H9 (cell line): Measurements from ENCODE around the gene DIAPH3. TPM values are rescaled to one million over a fixed set of nuclear protein-coding genes. Genes with fewer than 3 reads are reported as not detected.

Experiments used
- DNase-seq: peaks from one replicate; pipeline ENCODE4 v3.0.0-alpha.2; 2017
- H2AFZ ChIP-seq: one replicate; pipeline ENCODE4 v1.6.1; 2013; ENCODE audit warnings: mild to moderate bottlenecking, low read length, control low read depth, moderate library complexity
- H2AK5ac ChIP-seq: 2 replicates; pipeline ENCODE4 v1.6.1; 2013; ENCODE audit warnings: low read length, control low read depth, mixed read lengths; ENCODE audit not compliant: insufficient read length
- H2BK120ac ChIP-seq: one replicate; pipeline ENCODE4 v1.6.1; 2013; ENCODE audit warnings: low read depth, mild to moderate bottlenecking, low read length, control low read depth, inconsistent platforms; ENCODE audit not compliant: poor library complexity, severe bottlenecking
- H2BK12ac ChIP-seq: 2 replicates; pipeline ENCODE4 v1.6.1; 2013; ENCODE audit warnings: low read length, control low read depth, mixed read lengths, low read depth; ENCODE audit not compliant: insufficient read length
- H2BK15ac ChIP-seq: 2 replicates; pipeline ENCODE4 v1.6.1; 2013; ENCODE audit warnings: low read depth, low read length, control low read depth
- H2BK20ac ChIP-seq: one replicate; pipeline ENCODE4 v1.6.1; 2013; ENCODE audit warnings: low read depth, mild to moderate bottlenecking, low read length, control low read depth, inconsistent platforms; ENCODE audit not compliant: poor library complexity, severe bottlenecking
- H2BK5ac ChIP-seq: 2 replicates; pipeline ENCODE4 v1.6.1; 2013; ENCODE audit warnings: low read length, control low read depth, mixed read lengths; ENCODE audit not compliant: insufficient read length
- H3K14ac ChIP-seq: 2 replicates; pipeline ENCODE4 v1.6.1; 2013; ENCODE audit warnings: low read length, control low read depth; ENCODE audit not compliant: insufficient read depth
- H3K18ac ChIP-seq: 2 replicates; pipeline ENCODE4 v1.6.1; 2013; ENCODE audit warnings: low read depth, mild to moderate bottlenecking, mixed read lengths, low read length, control low read depth; ENCODE audit not compliant: insufficient read length
- H3K23ac ChIP-seq: 2 replicates; pipeline ENCODE4 v1.6.1; 2013; ENCODE audit warnings: low read length, control low read depth, mixed read lengths, low read depth; ENCODE audit not compliant: insufficient read length
- H3K23me2 ChIP-seq: 2 replicates; pipeline ENCODE4 v1.6.1; 2013; ENCODE audit warnings: low read depth, mild to moderate bottlenecking, mixed read lengths, low read length, control low read depth; ENCODE audit not compliant: insufficient read length, poor library complexity, severe bottlenecking
- H3K27ac ChIP-seq: 2 replicates; pipeline ENCODE4 v1.5.1; 2013; ENCODE audit warnings: low read length, control low read depth, mixed read lengths, low read depth; ENCODE audit not compliant: insufficient read length
- H3K27me3 ChIP-seq: 2 replicates; pipeline ENCODE4 v1.6.1; 2013; ENCODE audit warnings: low read length, control low read depth, inconsistent platforms; ENCODE audit not compliant: insufficient read depth
- H3K4ac ChIP-seq: 2 replicates; pipeline ENCODE4 v1.6.1; 2013; ENCODE audit warnings: low read depth, mild to moderate bottlenecking, control low read depth, inconsistent platforms, low read length, moderate library complexity
- H3K4me1 ChIP-seq: 2 replicates; pipeline ENCODE4 v1.6.1; 2013; ENCODE audit warnings: low read length, control low read depth, inconsistent platforms; ENCODE audit not compliant: insufficient read depth
- H3K4me2 ChIP-seq: 2 replicates; pipeline ENCODE4 v1.6.1; 2013; ENCODE audit warnings: low read length, control low read depth, mixed read lengths; ENCODE audit not compliant: insufficient read length, insufficient read depth
- H3K56ac ChIP-seq: 2 replicates; pipeline ENCODE4 v1.6.1; 2013; ENCODE audit warnings: low read depth, mild to moderate bottlenecking, mixed read lengths, low read length, control low read depth; ENCODE audit not compliant: insufficient read length
- H3K79me1 ChIP-seq: 2 replicates; pipeline ENCODE4 v1.6.1; 2013; ENCODE audit warnings: low read depth, mild to moderate bottlenecking, moderate library complexity, low read length, control low read depth, inconsistent platforms; ENCODE audit not compliant: insufficient read depth, poor library complexity, severe bottlenecking
- H3K79me2 ChIP-seq: 2 replicates; pipeline ENCODE4 v1.6.1; 2013; ENCODE audit warnings: low read length, control low read depth, inconsistent platforms; ENCODE audit not compliant: insufficient read depth
- H3K9ac ChIP-seq: 2 replicates; pipeline ENCODE4 v1.6.1; 2013; ENCODE audit warnings: low read length, control low read depth, mixed read lengths; ENCODE audit not compliant: insufficient read length; ENCODE audit errors: extremely low read depth
- H3K9me3 ChIP-seq: one replicate; pipeline ENCODE4 v1.6.1; 2013; ENCODE audit warnings: low read depth, low read length, inconsistent platforms; ENCODE audit not compliant: control insufficient read depth
- H3T11ph ChIP-seq: one replicate; pipeline ENCODE4 v1.6.1; 2013; ENCODE audit warnings: mild to moderate bottlenecking, low read length, control low read depth, inconsistent platforms
- H4K20me1 ChIP-seq: one replicate; pipeline ENCODE4 v1.6.1; 2013; ENCODE audit not compliant: control insufficient read depth, insufficient read length, insufficient read depth
- H4K5ac ChIP-seq: 2 replicates; pipeline ENCODE4 v1.6.1; 2013; ENCODE audit warnings: low read depth, mild to moderate bottlenecking, mixed read lengths, low read length, control low read depth; ENCODE audit not compliant: insufficient read length
- H4K8ac ChIP-seq: replicated peaks from 2 replicates; pipeline ENCODE4 v1.6.1; 2013; ENCODE audit warnings: low read length, control low read depth, mixed read lengths, low read depth; ENCODE audit not compliant: insufficient read length
- H4K91ac ChIP-seq: 2 replicates; pipeline ENCODE4 v1.6.1; 2013; ENCODE audit warnings: low read depth, mild to moderate bottlenecking, moderate library complexity, mixed read lengths, low read length, control low read depth; ENCODE audit not compliant: insufficient read length
- H3K27ac Mint-ChIP-seq, 3 experiments: 2 replicates in 2 of 3; 3 replicates in 1 of 3; pipeline ENCODE4 v1.8.0; 2020 to 2021; ENCODE audit warnings: mixed read lengths in 3 of 3, mild to moderate bottlenecking in 1 of 3, moderate library complexity in 1 of 3
- H3K27me3 Mint-ChIP-seq: 2 replicates; pipeline ENCODE4 v1.8.0; 2021; ENCODE audit warnings: low read depth, mild to moderate bottlenecking, moderate library complexity, mixed read lengths
- H3K36me3 Mint-ChIP-seq, 3 experiments: 2 replicates in 2 of 3; 3 replicates in 1 of 3; pipeline ENCODE4 v1.8.0; 2020 to 2021; ENCODE audit warnings: low read depth in 3 of 3, mixed read lengths in 3 of 3; ENCODE audit not compliant: insufficient read depth in 1 of 3
- H3K4me1 Mint-ChIP-seq, 2 experiments: 2 replicates each; pipeline ENCODE4 v1.8.0; 2020; ENCODE audit warnings: mixed read lengths in 2 of 2
- H3K4me3 Mint-ChIP-seq, 2 experiments: 2 replicates in 1 of 2; 3 replicates in 1 of 2; pipeline ENCODE4 v1.8.0; 2020 to 2021; ENCODE audit warnings: mild to moderate bottlenecking in 2 of 2, mixed read lengths in 2 of 2, moderate library complexity in 1 of 2
- H3K9me3 Mint-ChIP-seq, 2 experiments: 2 replicates in 1 of 2; 3 replicates in 1 of 2; pipeline ENCODE4 v1.8.0; 2020; ENCODE audit warnings: mild to moderate bottlenecking in 2 of 2, mixed read lengths in 2 of 2, moderate library complexity in 1 of 2
- total RNA-seq: library from RNA; stranded (reverse); gene quantifications from 2 replicates; pipeline ENCODE4 v1.2.1, GENCODE V29; 2021
- TF ChIP-seq, protein P1 (sequence below): fragments of 200-600 bp; sonication (generic); conservative IDR thresholded peaks from 3 replicates; pipeline ENCODE4 v1.8.0; 2021; ENCODE audit warnings: antibody characterized with exemption, mild to moderate bottlenecking

Gene DIAPH3
- total RNA-seq, 1 experiment from 2014 or later: 23.1 TPM

DNA sequence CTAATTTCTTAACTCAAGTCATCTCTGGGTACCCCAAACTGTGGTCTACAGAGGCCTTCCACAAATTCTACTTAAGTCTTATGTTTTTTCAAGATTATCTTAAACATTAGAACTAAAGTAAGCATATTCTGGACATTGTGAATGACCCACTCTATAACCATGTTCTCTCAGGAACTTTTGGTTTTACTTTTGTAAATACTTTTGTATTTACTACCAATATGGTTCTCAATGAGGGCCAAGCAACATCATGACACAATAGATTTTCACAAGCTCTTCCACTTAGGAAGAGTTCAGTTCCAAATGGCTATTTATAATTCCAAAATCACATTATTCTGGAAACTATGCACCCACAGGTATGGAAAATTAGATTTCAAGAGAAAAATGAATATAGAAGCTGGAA lies 10.8 kb downstream of the DIAPH3 start:
- TF ChIP-seq, protein P1, sequence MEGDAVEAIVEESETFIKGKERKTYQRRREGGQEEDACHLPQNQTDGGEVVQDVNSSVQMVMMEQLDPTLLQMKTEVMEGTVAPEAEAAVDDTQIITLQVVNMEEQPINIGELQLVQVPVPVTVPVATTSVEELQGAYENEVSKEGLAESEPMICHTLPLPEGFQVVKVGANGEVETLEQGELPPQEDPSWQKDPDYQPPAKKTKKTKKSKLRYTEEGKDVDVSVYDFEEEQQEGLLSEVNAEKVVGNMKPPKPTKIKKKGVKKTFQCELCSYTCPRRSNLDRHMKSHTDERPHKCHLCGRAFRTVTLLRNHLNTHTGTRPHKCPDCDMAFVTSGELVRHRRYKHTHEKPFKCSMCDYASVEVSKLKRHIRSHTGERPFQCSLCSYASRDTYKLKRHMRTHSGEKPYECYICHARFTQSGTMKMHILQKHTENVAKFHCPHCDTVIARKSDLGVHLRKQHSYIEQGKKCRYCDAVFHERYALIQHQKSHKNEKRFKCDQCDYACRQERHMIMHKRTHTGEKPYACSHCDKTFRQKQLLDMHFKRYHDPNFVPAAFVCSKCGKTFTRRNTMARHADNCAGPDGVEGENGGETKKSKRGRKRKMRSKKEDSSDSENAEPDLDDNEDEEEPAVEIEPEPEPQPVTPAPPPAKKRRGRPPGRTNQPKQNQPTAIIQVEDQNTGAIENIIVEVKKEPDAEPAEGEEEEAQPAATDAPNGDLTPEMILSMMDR: no peak
- Histone ChIP-seq H3K79me2 (peaks cover 13% of the 10 kb centered on the region; the same call in 1 of the 2 replicates), H2AK5ac (no peak overlapping the region)

More for the DNA sequence above, 10.8 kb downstream of the DIAPH3 start:
- no peak overlapping the region for H3K9ac ChIP-seq
- no peak overlapping the region for H4K5ac ChIP-seq
- H3K56ac ChIP-seq: no peak overlapping the region
- no peaks in the 10 kb centered on the region for H3K4me1 ChIP-seq
- no peak overlapping the region for H3K4me2 ChIP-seq
- no peak overlapping the region for H2BK120ac ChIP-seq
- H3K79me1 ChIP-seq: peaks cover 14% of the 10 kb centered on the region
- H2AFZ ChIP-seq: no peak overlapping the region
- H3K14ac ChIP-seq: no peak overlapping the region
- no peak overlapping the region for H3T11ph ChIP-seq
- H2BK12ac ChIP-seq: no peak overlapping the region
- H3K27me3 ChIP-seq: no peaks in the 10 kb centered on the region
- no peak for DNase-seq
- no peak overlapping the region for H2BK20ac ChIP-seq
- H4K20me1 ChIP-seq: no peaks in the 10 kb centered on the region
- H3K23ac ChIP-seq: no peak overlapping the region
- H3K23me2 ChIP-seq: no peaks in the 10 kb centered on the region
- H3K27ac ChIP-seq: no peak overlapping the region
- H2BK15ac ChIP-seq: no peak overlapping the region
- Mint-ChIP-seq H3K36me3 (peaks cover 2 to 7% (median 4%) of the 10 kb centered on the region in 3 experiments; a peak in 5 of 7 replicates), H3K27me3 (no peaks in the 10 kb centered on the region), H3K9me3 (no peaks in the 10 kb centered on the region), H3K4me1 (peaks cover 27 to 32% of the 10 kb centered on the region in 2 experiments), H3K27ac (no peak overlapping the region), H3K4me3 (no peak overlapping the region)
- H2BK5ac ChIP-seq: no peak overlapping the region
- H3K18ac ChIP-seq: no peak overlapping the region
- H4K91ac ChIP-seq: no peak overlapping the region
- H3K4ac ChIP-seq: no peak overlapping the region
- no peak overlapping the region for H4K8ac ChIP-seq
- no peaks in the 10 kb centered on the region for H3K9me3 ChIP-seq
